OCI-LY1 (cell line): ENCODE data around the gene WDFY4.

Source experiments
- H2AFZ ChIP-seq: fragments of 200-600 bp; sonication (generic), shearing (Covaris generic); 2 replicates; pipeline ENCODE4 v1.6.0; 2014; ENCODE audit warnings: antibody characterized with exemption, mild to moderate bottlenecking, low read length
- H3F3A ChIP-seq: fragments of 200-600 bp; sonication (generic), shearing (Covaris generic); 2 replicates; pipeline ENCODE4 v1.6.0; 2014; ENCODE audit warnings: mild to moderate bottlenecking, antibody characterized with exemption, low read length, moderate library complexity; ENCODE audit not compliant: insufficient read depth
- H3K27ac ChIP-seq: fragments of 200-600 bp; sonication (generic); 2 replicates; pipeline ENCODE4 v1.5.1; 2014; ENCODE audit warnings: low read length, mixed run types, mild to moderate bottlenecking, low read depth; ENCODE audit not compliant: poor library complexity, severe bottlenecking
- H3K27me3 ChIP-seq: fragments of 200-600 bp; sonication (generic); 2 replicates; pipeline ENCODE4 v1.6.0; 2014; ENCODE audit warnings: antibody characterized with exemption, mild to moderate bottlenecking, low read length, moderate library complexity; ENCODE audit not compliant: insufficient read depth
- H3K36me3 ChIP-seq: fragments of 200-600 bp; sonication (generic); 2 replicates; pipeline ENCODE4 v1.6.1; 2014; ENCODE audit warnings: mild to moderate bottlenecking, antibody characterized with exemption, low read length, moderate library complexity, mixed read lengths; ENCODE audit not compliant: insufficient read depth
- H3K4me1 ChIP-seq: fragments of 200-600 bp; sonication (generic); 2 replicates; pipeline ENCODE4 v1.5.1; 2014; ENCODE audit warnings: mild to moderate bottlenecking, low read length, moderate library complexity; ENCODE audit not compliant: insufficient read depth, severe bottlenecking
- H3K4me2 ChIP-seq: fragments of 200-600 bp; sonication (generic), shearing (Covaris generic); 2 replicates; pipeline ENCODE4 v1.6.1; 2014; ENCODE audit warnings: low read length
- H3K4me3 ChIP-seq: fragments of 200-600 bp; sonication (generic); 2 replicates; pipeline ENCODE4 v1.5.1; 2014; ENCODE audit warnings: low read length, low read depth, mild to moderate bottlenecking, mixed read lengths; ENCODE audit not compliant: poor library complexity, severe bottlenecking
- H3K79me2 ChIP-seq: fragments of 200-600 bp; shearing (Covaris generic); 2 replicates; pipeline ENCODE4 v1.6.1; 2016; ENCODE audit warnings: mixed run types, low read length, mixed read lengths; ENCODE audit not compliant: insufficient read depth
- H3K9ac ChIP-seq: fragments of 200-600 bp; sonication (generic), shearing (Covaris generic); 2 replicates; pipeline ENCODE4 v1.6.1; 2014; ENCODE audit warnings: mild to moderate bottlenecking, low read length, mixed read lengths
- H3K9me2 ChIP-seq: fragments of 200-600 bp; sonication (generic), shearing (Covaris generic); 2 replicates; pipeline ENCODE4 v1.6.1; 2014; ENCODE audit warnings: low read depth, mild to moderate bottlenecking, low read length, mixed read lengths
- H3K9me3 ChIP-seq: fragments of 200-600 bp; shearing (Covaris generic); 2 replicates; pipeline ENCODE4 v1.6.1; 2014; ENCODE audit warnings: low read length, mixed read lengths
- H4K20me1 ChIP-seq: fragments of 200-600 bp; sonication (generic), shearing (Covaris generic); 2 replicates; pipeline ENCODE4 v1.6.0; 2016; ENCODE audit warnings: mild to moderate bottlenecking, low read length; ENCODE audit not compliant: insufficient read depth
- CTCF ChIP-seq: fragments of 200-600 bp; sonication (generic), shearing (Covaris generic); IDR thresholded peaks from 2 replicates; pipeline ENCODE4 v1.5.1; 2017; ENCODE audit warnings: mild to moderate bottlenecking, antibody characterized with exemption, low read length, moderate library complexity, mixed read lengths
- EZH2 ChIP-seq: fragments of 200-600 bp; sonication (generic), shearing (Covaris generic); IDR thresholded peaks from 2 replicates; pipeline ENCODE4 v1.8.0; 2017; ENCODE audit warnings: borderline replicate concordance, mixed run types, mild to moderate bottlenecking, antibody characterized with exemption, low read length, moderate library complexity, mixed read lengths

Gene WDFY4

DNA sequence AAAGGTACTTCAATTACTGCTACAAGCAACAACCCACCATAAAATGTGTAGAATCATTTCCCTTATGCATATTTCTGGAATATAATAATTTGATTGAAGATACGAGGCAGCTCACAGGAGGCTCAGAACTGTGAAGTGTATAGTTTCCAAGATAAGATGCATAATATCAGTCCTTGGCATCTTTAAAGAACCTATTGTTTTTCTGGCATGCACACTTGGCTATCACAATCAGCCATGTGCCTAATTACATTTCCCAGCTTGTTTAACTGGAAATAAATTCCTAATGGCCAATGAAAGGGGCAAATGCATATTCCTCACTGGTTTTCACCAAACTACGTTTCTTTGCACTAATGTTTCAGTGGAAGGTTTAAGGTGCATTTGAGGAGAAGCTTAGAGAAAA is 338.4 kb downstream of the WDFY4 start:
- no peak overlapping the region for H3K4me2 ChIP-seq
- no peak overlapping the region for H2AFZ ChIP-seq
- H3K27ac ChIP-seq = no peak overlapping the region
- no peak overlapping the region for H3K4me3 ChIP-seq
- no peaks in the 10 kb centered on the region for H3K79me2 ChIP-seq
- H4K20me1 ChIP-seq = no peaks in the 10 kb centered on the region
- H3K9me3 ChIP-seq = no peaks in the 10 kb centered on the region
- no peaks in the 10 kb centered on the region for H3F3A ChIP-seq
- TF ChIP-seq CTCF = no peak
- H3K36me3 ChIP-seq = no peaks in the 10 kb centered on the region
- H3K9ac ChIP-seq = no peak overlapping the region
- no peaks in the 10 kb centered on the region for H3K9me2 ChIP-seq
- H3K4me1 ChIP-seq = no peaks in the 10 kb centered on the region
- no peaks in the 10 kb centered on the region for H3K27me3 ChIP-seq

DNA sequence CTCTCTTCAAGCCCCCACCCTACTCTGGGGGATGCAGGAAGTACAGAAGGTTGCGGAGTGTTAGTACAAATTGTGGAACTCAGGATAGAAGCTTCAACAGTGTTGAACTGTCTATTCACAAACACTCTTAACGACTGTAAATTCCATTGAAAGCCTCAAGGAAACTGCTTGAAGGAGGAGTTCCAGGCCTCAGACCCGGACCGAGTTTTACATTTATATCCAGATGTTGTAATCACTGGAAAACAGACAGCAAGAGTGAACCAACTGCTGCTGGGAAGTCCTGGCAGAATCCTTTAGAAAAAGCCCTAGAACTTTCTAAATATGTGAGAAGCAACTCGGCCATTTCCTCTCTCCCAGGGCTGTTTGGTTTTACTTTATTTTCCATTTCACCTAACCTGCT is 339.1 kb downstream of the WDFY4 start:
- Histone ChIP-seq H3K4me2 (no peak overlapping the region), H4K20me1 (no peaks in the 10 kb centered on the region), H3K9me3 (no peaks in the 10 kb centered on the region), H3K27ac (no peak overlapping the region), H2AFZ (no peak overlapping the region), H3K9ac (no peak overlapping the region), H3K27me3 (no peaks in the 10 kb centered on the region), H3K4me3 (no peak overlapping the region), H3K9me2 (no peaks in the 10 kb centered on the region), H3K79me2 (no peaks in the 10 kb centered on the region), H3K36me3 (no peaks in the 10 kb centered on the region), H3K4me1 (no peaks in the 10 kb centered on the region), H3F3A (no peaks in the 10 kb centered on the region)
- TF ChIP-seq CTCF = no peak
- TF ChIP-seq EZH2 = no peak

GRCh38 chr10:49024484-49024883 is 339.8 kb downstream of the WDFY4 start:
- Histone ChIP-seq H3K4me3 (no peak overlapping the region), H3K9me2 (no peaks in the 10 kb centered on the region), H3K79me2 (no peaks in the 10 kb centered on the region), H3K27ac (no peak overlapping the region), H3K9me3 (no peaks in the 10 kb centered on the region), H3K9ac (no peak overlapping the region), H4K20me1 (no peaks in the 10 kb centered on the region), H3F3A (no peaks in the 10 kb centered on the region), H3K36me3 (no peaks in the 10 kb centered on the region), H3K4me1 (no peaks in the 10 kb centered on the region), H2AFZ (no peak overlapping the region), H3K4me2 (no peak overlapping the region), H3K27me3 (no peaks in the 10 kb centered on the region)
- TF ChIP-seq EZH2 = no peak
- no peak for TF ChIP-seq CTCF
